ENCODE results near the gene DGKB.

DGKB gene

GRCh38 chr7:14902589-14903067, at the start of gene DGKB:
Gene DGKB (minus strand): TSS chr7:14902751.
- no peak within 1 kb of the TSS for H3K4me3 ChIP-seq (ENCODE audit: low read depth, low read length)
- no peak for TF ChIP-seq CTCF (IDR thresholded peaks at IDR 0.05; ENCODE audit: low read depth, low read length)

GRCh38 chr7:14950013-14950412, 47.5 kb upstream of the DGKB start:
- no peak for TF ChIP-seq CTCF (IDR thresholded peaks at IDR 0.05; ENCODE audit: low read depth, low read length)
- H3K4me3 ChIP-seq (ENCODE audit: low read depth, low read length), result no peak overlapping the region

- no peak overlapping the region for H3K4me3 ChIP-seq (ENCODE audit: low read depth, low read length)
- TF ChIP-seq CTCF (IDR thresholded peaks at IDR 0.05; ENCODE audit: low read depth, low read length), result no peak
These were observed 35.6 kb upstream of the DGKB start for GRCh38 chr7:14938181-14938580.

GRCh38 chr7:14937581-14937980, 35.0 kb upstream of the DGKB start:
- TF ChIP-seq CTCF (IDR thresholded peaks at IDR 0.05; ENCODE audit: low read depth, low read length), result no peak
- no peak overlapping the region for H3K4me3 ChIP-seq (ENCODE audit: low read depth, low read length)

GRCh38 chr7:14936554-14936953, 34.0 kb upstream of the DGKB start:
- TF ChIP-seq CTCF (IDR thresholded peaks at IDR 0.05; ENCODE audit: low read depth, low read length), result no peak
- no peak overlapping the region for H3K4me3 ChIP-seq (ENCODE audit: low read depth, low read length)

GRCh38 chr7:14934839-14935238, 32.3 kb upstream of the DGKB start:
- no peak overlapping the region for H3K4me3 ChIP-seq (ENCODE audit: low read depth, low read length)
- TF ChIP-seq CTCF (IDR thresholded peaks at IDR 0.05; ENCODE audit: low read depth, low read length), result no peak

- H3K4me3 ChIP-seq (ENCODE audit: low read depth, low read length), result no peak overlapping the region
- TF ChIP-seq CTCF (IDR thresholded peaks at IDR 0.05; ENCODE audit: low read depth, low read length), result no peak
These were observed 29.1 kb upstream of the DGKB start for GRCh38 chr7:14931511-14932215.

Data from WI38 (cell line).